H1 (cell line): ENCODE measurements around the gene CXXC4. TPM values are rescaled to one million over a fixed set of nuclear protein-coding genes. Genes with fewer than 3 reads are reported as not detected.

ENCODE experiments used
- CTCF ChIA-PET: fragments of 300-600 bp; sonication (Branson Sonifier 250); formaldehyde crosslinking; loops from one replicate; lab custom pipeline; 2021; ENCODE audit not compliant: partially characterized antibody; lab: Charles Lee
- POLR2A ChIA-PET: fragments of 300-600 bp; sonication (Branson Sonifier 250); formaldehyde crosslinking; loops from one replicate; lab custom pipeline; 2021; ENCODE audit warnings: inconsistent platforms; ENCODE audit not compliant: partially characterized antibody; lab: Charles Lee
- DNase-seq, 2 experiments: peaks; one replicate each; pipeline versions ENCODE4 v3.0.0 to v3.0.0-alpha.2; 2010 to 2022; ENCODE audit warnings: low spot score in 2 of 2, low read depth in 1 of 2, mixed read lengths in 1 of 2
- FAIRE-seq: peaks from 2 replicates; lab custom pipeline; 2011; peaks lifted over from hg19 to GRCh38; lab: Jason Lieb, UNC
- H2AFZ ChIP-seq: 2 replicates; pipeline ENCODE4 v1.8.1; 2012; ENCODE audit warnings: low read length, inconsistent platforms
- H2AK5ac ChIP-seq: 2 replicates; pipeline ENCODE4 v1.6.1; 2013; ENCODE audit warnings: low read depth, low read length
- H2BK120ac ChIP-seq: replicated peaks from 2 replicates; pipeline ENCODE3; 2013; ENCODE audit warnings: low read depth, low read length, inconsistent platforms
- H2BK12ac ChIP-seq: 2 replicates; pipeline ENCODE4 v1.6.1; 2013; ENCODE audit warnings: low read depth, low read length
- H2BK15ac ChIP-seq: 2 replicates; pipeline ENCODE4 v1.6.1; 2013; ENCODE audit warnings: low read length
- H2BK20ac ChIP-seq: 2 replicates; pipeline ENCODE4 v1.6.1; 2013; ENCODE audit warnings: low read length
- H2BK5ac ChIP-seq: 2 replicates; pipeline ENCODE4 v1.6.1; 2013; ENCODE audit warnings: low read depth, low read length
- H3K14ac ChIP-seq: 2 replicates; pipeline ENCODE4 v1.6.1; 2013; ENCODE audit warnings: inconsistent platforms; ENCODE audit not compliant: insufficient read length
- H3K18ac ChIP-seq: 2 replicates; pipeline ENCODE4 v1.6.1; 2013; ENCODE audit warnings: low read length; ENCODE audit errors: extremely low read depth
- H3K23ac ChIP-seq: 2 replicates; pipeline ENCODE4 v1.6.1; 2013; ENCODE audit warnings: inconsistent platforms; ENCODE audit not compliant: insufficient read length
- H3K23me2 ChIP-seq: 2 replicates; pipeline ENCODE4 v1.6.1; 2013; ENCODE audit warnings: low read depth, low read length
- H3K27ac ChIP-seq: 2 replicates; pipeline ENCODE4 v1.6.1; 2011; ENCODE audit warnings: low read depth, low read length, inconsistent platforms
- H3K27me3 ChIP-seq, 4 experiments: replicated peaks in 1 of 4; 1 replicate in 1 of 4; 2 replicates in 3 of 4; pipeline versions ENCODE4 v1.6.1 to v1.8.1; 2011 to 2013; ENCODE audit warnings: low read length in 3 of 4, mild to moderate bottlenecking in 3 of 4, inconsistent platforms in 2 of 4, mixed read lengths in 2 of 4, moderate library complexity in 1 of 4; ENCODE audit not compliant: control insufficient read depth in 3 of 4, insufficient read depth in 3 of 4; ENCODE audit errors: extremely low read depth in 1 of 4
- H3K36me3 ChIP-seq, 4 experiments: 2 replicates each; pipeline versions ENCODE4 v1.6.1 to v1.8.1; 2011 to 2013; ENCODE audit warnings: mild to moderate bottlenecking in 4 of 4, low read length in 3 of 4, moderate library complexity in 2 of 4, control low read depth in 1 of 4, inconsistent platforms in 1 of 4; ENCODE audit not compliant: insufficient read depth in 4 of 4, control insufficient read depth in 2 of 4
- H3K4ac ChIP-seq: replicated peaks from 2 replicates; pipeline ENCODE3; 2013; ENCODE audit warnings: low read length, low read depth, mixed read lengths, inconsistent platforms; ENCODE audit not compliant: insufficient read length
- H3K4me1 ChIP-seq, 4 experiments: replicated peaks in 1 of 4; 1 replicate in 1 of 4; 2 replicates in 3 of 4; pipeline versions ENCODE4 v1.6.1 to v1.8.1; 2011 to 2013; ENCODE audit warnings: low read length in 3 of 4, inconsistent platforms in 2 of 4, mixed read lengths in 1 of 4; ENCODE audit not compliant: insufficient read depth in 4 of 4, control insufficient read depth in 3 of 4
- H3K4me2 ChIP-seq, 2 experiments: 2 replicates each; pipeline versions ENCODE4 v1.6.1 to v1.8.1; 2011 to 2013; ENCODE audit warnings: low read depth in 2 of 2, low read length in 2 of 2, control low read depth in 1 of 2, inconsistent platforms in 1 of 2, mild to moderate bottlenecking in 1 of 2; ENCODE audit not compliant: insufficient read depth in 1 of 2
- H3K4me3 ChIP-seq, 4 experiments: fragments of 200-600, 300-600 bp in 1 of 4; sonication (generic), shearing (Covaris generic), sonication (Bioruptor Twin) in 1 of 4; 2 replicates each; pipeline versions ENCODE4 v1.5.1 to v1.8.1; 2011 to 2016; ENCODE audit warnings: low read length in 4 of 4, low read depth in 3 of 4, control low read depth in 2 of 4, inconsistent platforms in 2 of 4, mild to moderate bottlenecking in 2 of 4, mixed read lengths in 1 of 4, moderate library complexity in 1 of 4; ENCODE audit not compliant: insufficient read depth in 2 of 4; ENCODE audit errors: extremely low read depth in 1 of 4
- H3K56ac ChIP-seq: replicated peaks from 2 replicates; pipeline ENCODE3; 2013; ENCODE audit warnings: low read depth, mild to moderate bottlenecking, mixed read lengths, low read length, inconsistent platforms; ENCODE audit not compliant: insufficient read length
- H3K79me1 ChIP-seq: 2 replicates; pipeline ENCODE4 v1.6.1; 2013; ENCODE audit warnings: low read depth, low read length, control low read depth
- H3K79me2 ChIP-seq, 2 experiments: 2 replicates each; pipeline versions ENCODE4 v1.6.1 to v1.8.1; 2012 to 2013; ENCODE audit warnings: low read length in 2 of 2, mild to moderate bottlenecking in 2 of 2, inconsistent platforms in 1 of 2; ENCODE audit not compliant: insufficient read depth in 2 of 2, control insufficient read depth in 1 of 2
- H3K9ac ChIP-seq, 4 experiments: replicated peaks in 1 of 4; 1 replicate in 1 of 4; 2 replicates in 3 of 4; pipeline versions ENCODE4 v1.6.1 to v1.8.1; 2011 to 2013; ENCODE audit warnings: low read depth in 3 of 4, low read length in 3 of 4, control low read depth in 2 of 4, mild to moderate bottlenecking in 2 of 4, moderate library complexity in 2 of 4, inconsistent platforms in 1 of 4; ENCODE audit errors: extremely low read depth in 1 of 4
- H3K9me3 ChIP-seq, 2 experiments: 2 replicates each; pipeline versions ENCODE4 v1.6.1 to v1.8.1; 2012 to 2013; ENCODE audit warnings: mild to moderate bottlenecking in 2 of 2, moderate library complexity in 2 of 2, control low read depth in 1 of 2, inconsistent platforms in 1 of 2, low read depth in 1 of 2, low read length in 1 of 2, mixed read lengths in 1 of 2; ENCODE audit not compliant: insufficient read depth in 2 of 2
- H4K20me1 ChIP-seq, 2 experiments: replicated peaks in 1 of 2; 2 replicates each; pipeline versions ENCODE3 to v1.8.1; 2011 to 2013; ENCODE audit warnings: inconsistent platforms in 2 of 2, low read length in 2 of 2, mild to moderate bottlenecking in 1 of 2; ENCODE audit not compliant: insufficient read depth in 2 of 2, control insufficient read depth in 1 of 2
- H4K5ac ChIP-seq: 2 replicates; pipeline ENCODE4 v1.6.1; 2013; ENCODE audit warnings: low read length, low read depth, mixed read lengths, inconsistent platforms; ENCODE audit not compliant: insufficient read length
- H4K8ac ChIP-seq: 2 replicates; pipeline ENCODE4 v1.8.0; 2013; ENCODE audit warnings: mild to moderate bottlenecking, moderate library complexity, low read length, inconsistent platforms; ENCODE audit not compliant: insufficient read depth; ENCODE audit errors: extremely low read depth
- H4K91ac ChIP-seq: replicated peaks from 2 replicates; pipeline ENCODE3; 2013; ENCODE audit warnings: low read length, mixed read lengths, inconsistent platforms; ENCODE audit not compliant: insufficient read length
- CTBP2 ChIP-seq: IDR thresholded peaks from 2 replicates; pipeline ENCODE4 v1.7.0; 2011; ENCODE audit warnings: borderline replicate concordance, mild to moderate bottlenecking, moderate library complexity, mixed read lengths, low read length; ENCODE audit not compliant: insufficient read depth, insufficient read length
- TEAD4 ChIP-seq: IDR thresholded peaks from 2 replicates; pipeline ENCODE4 v1.6.1; 2012; ENCODE audit warnings: low read depth, low read length, inconsistent platforms, mixed read lengths
- WGBS, 2 experiments: shearing (Covaris generic) in 1 of 2; methylation state at CpG; one replicate each; pipeline versions ENCODE4 v1.1.6 to v1.1.7; 2013 to 2015; ENCODE audit warnings: low lambda C conversion rate in 2 of 2, mixed read lengths in 2 of 2, inconsistent platforms in 1 of 2, low coverage in 1 of 2, missing lambda C conversion rate in 1 of 2; ENCODE audit not compliant: insufficient replicate concordance in 2 of 2, insufficient coverage in 1 of 2, insufficient read length in 1 of 2; ENCODE audit errors: extremely low coverage in 1 of 2, missing lambda C conversion rate in 1 of 2; 5-methylcytosine and 5-hydroxymethylcytosine counted together
- polyA plus RNA-seq, 7 experiments: library from polyadenylated mRNA; depleted of rRNA in 3 of 7; stranded (reverse) in 5 of 7; unstranded in 2 of 7; fragments of >200 nt in 5 of 7; fragments of 200-250 nt in 2 of 7; gene quantifications; 1 replicate in 5 of 7; 2 replicates in 1 of 7; 4 replicates in 1 of 7; pipeline versions ENCODE4 v1.2.1 to v1.2.3, GENCODE V29; 2011 to 2013; ENCODE audit warnings: missing spikeins in 2 of 7, mixed read lengths in 2 of 7
- total RNA-seq: library from RNA; stranded (reverse); fragmentation: NEBNext Ultra II Directional; extraction: Animal tissue kit (Norgen Biotek cat#: 25700); gene quantifications from 2 replicates; pipeline ENCODE4 v1.2.1, GENCODE V29; 2021

Gene CXXC4
- total and polyA plus RNA-seq, 2 of the 8 experiments (the other 6 are each of a cell fraction or from before 2014, with no cell fraction given), result 1.3 to 1.8 TPM

- no peak overlapping the region for H4K8ac ChIP-seq
- H3K9ac ChIP-seq, result no peak overlapping the region
- no peak for DNase-seq
These were observed 38.0 kb upstream of the CXXC4 start for GRCh38 chr4:104532677-104533076.

More at GRCh38 chr4:104532677-104533076, 38.0 kb upstream of the CXXC4 start:
- Histone ChIP-seq H4K5ac (no peak overlapping the region), H3K27me3 (no peaks in the 10 kb centered on the region), H3K4me3 (no peak overlapping the region), H3K4me1 (no peaks in the 10 kb centered on the region), H3K23me2 (no peaks in the 10 kb centered on the region), H3K79me2 (no peaks in the 10 kb centered on the region), H3K4ac (no peak overlapping the region), H3K79me1 (no peaks in the 10 kb centered on the region), H2AFZ (no peak overlapping the region), H2BK12ac (no peak overlapping the region), H3K36me3 (no peaks in the 10 kb centered on the region), H2BK5ac (no peak overlapping the region), H4K20me1 (no peaks in the 10 kb centered on the region), H3K9me3 (no peaks in the 10 kb centered on the region), H3K27ac (no peak overlapping the region), H3K56ac (no peak overlapping the region), H2BK120ac (no peak overlapping the region), H2BK15ac (no peak overlapping the region), H4K91ac (no peak overlapping the region), H2AK5ac (no peak overlapping the region), H3K23ac (no peak overlapping the region), H3K18ac (no peak overlapping the region), H3K4me2 (no peak overlapping the region), H3K14ac (no peak overlapping the region), H2BK20ac (no peak overlapping the region)
- POLR2A ChIA-PET, result no interaction called here
- TF ChIP-seq TEAD4 (peak; percentile 56; the same call in 1 of the 2 replicates), CTBP2 (no peak)
- no peak for FAIRE-seq
- CTCF ChIA-PET, result no interaction called here
- 77% methylated on average over 2 of the region's 2 CpGs; no CpG with 5 or more reads in 1 of the 2 experiments for WGBS, 2 experiments
